Fibroblast of mammary gland (primary cell): Measurements from ENCODE around the gene RNF8.

ENCODE experiments used
- DNase-seq: peaks from one replicate; pipeline ENCODE4 v3.0.0-alpha.2; 2010; ENCODE audit warnings: low read depth
- H3K4me3 ChIP-seq: 2 replicates; pipeline ENCODE4 v1.5.1; 2011; ENCODE audit warnings: low read depth, mild to moderate bottlenecking, low read length, moderate library complexity; ENCODE audit not compliant: control insufficient read depth
- CTCF ChIP-seq: conservative IDR thresholded peaks from 2 replicates; pipeline ENCODE4 v1.5.1; 2011; ENCODE audit warnings: low read depth, low read length, inconsistent platforms; ENCODE audit not compliant: control insufficient read depth, insufficient read depth

Gene RNF8

GRCh38 chr6:37316071-37316470, 37.7 kb upstream of the RNF8 start:
- no peak for TF ChIP-seq CTCF
- DNase-seq: no peak
- H3K4me3 ChIP-seq: no peak overlapping the region

GRCh38 chr6:37317312-37318038, 36.3 kb upstream of the RNF8 start:
- TF ChIP-seq CTCF: no peak
- no peak for DNase-seq

GRCh38 chr6:37319156-37319555, 34.6 kb upstream of the RNF8 start:
- no peak for DNase-seq

More at GRCh38 chr6:37317312-37318038, 36.3 kb upstream of the RNF8 start:
- no peak overlapping the region for H3K4me3 ChIP-seq

GRCh38 chr6:37319856-37320480, 33.8 kb upstream of the RNF8 start:
- no peak for TF ChIP-seq CTCF
- no peak overlapping the region for H3K4me3 ChIP-seq
- DNase-seq: no peak

More at GRCh38 chr6:37319156-37319555, 34.6 kb upstream of the RNF8 start:
- H3K4me3 ChIP-seq: no peak overlapping the region
- no peak for TF ChIP-seq CTCF

GRCh38 chr6:37320646-37321045, 33.1 kb upstream of the RNF8 start:
- no peak for DNase-seq
- no peak overlapping the region for H3K4me3 ChIP-seq
- TF ChIP-seq CTCF: no peak

GRCh38 chr6:37321101-37321500, 32.7 kb upstream of the RNF8 start:
- no peak for DNase-seq
- no peak overlapping the region for H3K4me3 ChIP-seq
- TF ChIP-seq CTCF: no peak
